HEK293T (cell line): ENCODE data around the gene ERO1B.

ENCODE experiments used
- CTCF ChIA-PET: fragments of 350-600 bp; formaldehyde crosslinking; extraction: SDS; loops from one replicate; lab custom pipeline; 2021; ENCODE audit warnings: antibody characterized with exemption, inconsistent platforms; lab: Yijun Ruan, JAX
- POLR2A ChIA-PET: fragments of 350-600 bp; formaldehyde crosslinking; extraction: SDS; loops from one replicate; lab custom pipeline; 2020; ENCODE audit warnings: antibody characterized with exemption, inconsistent platforms; lab: Yijun Ruan, JAX
- DNase-seq: peaks from one replicate; pipeline ENCODE4 v3.0.0; 2012; ENCODE audit warnings: mixed read lengths; ENCODE audit errors: extremely low spot score
- ARNT ChIP-seq: fragments of 450-650 bp; IDR thresholded peaks from 2 replicates; pipeline ENCODE4 v1.6.1; 2017; ENCODE audit warnings: mild to moderate bottlenecking
- BHLHE40 ChIP-seq: fragments of 450-650 bp; IDR thresholded peaks from 2 replicates; pipeline ENCODE4 v1.6.1; 2016; ENCODE audit warnings: mild to moderate bottlenecking, moderate library complexity, borderline replicate concordance
- CTBP1 ChIP-seq: fragments of 450-650 bp; IDR thresholded peaks from 2 replicates; pipeline ENCODE4 v1.6.1; 2016; ENCODE audit warnings: borderline replicate concordance
- ELF4 ChIP-seq: fragments of 450-650 bp; IDR thresholded peaks from 2 replicates; pipeline ENCODE4 v1.6.1; 2017; ENCODE audit warnings: antibody characterized with exemption
- FOXA1 ChIP-seq: fragments of 450-650 bp; IDR thresholded peaks from 2 replicates; pipeline ENCODE4 v1.6.1; 2016; ENCODE audit warnings: mild to moderate bottlenecking
- FOXK2 ChIP-seq: fragments of 450-650 bp; IDR thresholded peaks from 2 replicates; pipeline ENCODE4 v1.6.1; 2016; ENCODE audit warnings: mild to moderate bottlenecking
- FOXM1 ChIP-seq: fragments of 450-650 bp; IDR thresholded peaks from 2 replicates; pipeline ENCODE4 v1.6.1; 2017; ENCODE audit warnings: mild to moderate bottlenecking, borderline replicate concordance
- HDGF ChIP-seq: fragments of 450-650 bp; IDR thresholded peaks from 2 replicates; pipeline ENCODE4 v1.6.1; 2017; ENCODE audit warnings: antibody characterized with exemption, borderline replicate concordance
- L3MBTL2 ChIP-seq: fragments of 450-650 bp; conservative IDR thresholded peaks from 2 replicates; pipeline ENCODE4 v1.6.1; 2016; ENCODE audit warnings: mild to moderate bottlenecking
- LEF1 ChIP-seq: fragments of 450-650 bp; IDR thresholded peaks from 2 replicates; pipeline ENCODE4 v1.6.1; 2017; ENCODE audit warnings: mild to moderate bottlenecking, borderline replicate concordance
- NFRKB ChIP-seq: fragments of 450-650 bp; IDR thresholded peaks from 2 replicates; pipeline ENCODE4 v1.6.1; 2016; ENCODE audit warnings: mild to moderate bottlenecking, moderate library complexity
- PKNOX1 ChIP-seq: fragments of 450-650 bp; IDR thresholded peaks from 2 replicates; pipeline ENCODE4 v1.6.1; 2016
- SP1 ChIP-seq: fragments of 450-650 bp; IDR thresholded peaks from 2 replicates; pipeline ENCODE4 v1.6.1; 2017
- SUZ12 ChIP-seq: fragments of 450-650 bp; IDR thresholded peaks from 2 replicates; pipeline ENCODE4 v1.6.1; 2016; ENCODE audit warnings: mild to moderate bottlenecking
- TARDBP ChIP-seq: fragments of 450-650 bp; IDR thresholded peaks from 2 replicates; pipeline ENCODE4 v1.6.1; 2016
- ZNF384 ChIP-seq: fragments of 450-650 bp; IDR thresholded peaks from 2 replicates; pipeline ENCODE4 v1.6.1; 2016

The ERO1B gene

GRCh38 chr1:236167578-236167977 is 114.2 kb downstream of the ERO1B start:
- DNase-seq = no peak
- TF ChIP-seq L3MBTL2 = 0 out of 2 replicates have a peak, but pooled peaks have one; percentile 30
- TF ChIP-seq SP1 = no peak
- CTCF ChIA-PET = interaction anchor here (0.9 kb wide), 1 partner anchor 43 kb away, joined by 3 read pairs; no protein-coding TSS in a partner anchor
- POLR2A ChIA-PET = no interaction called here

GRCh38 chr1:236167154-236167553 is 114.6 kb downstream of the ERO1B start:
- DNase-seq = no peak
- TF ChIP-seq TARDBP (no peak), BHLHE40 (no peak), HDGF (no peak), ARNT (no peak), CTBP1 (no peak), SUZ12 (no peak), FOXK2 (no peak), L3MBTL2 (no peak), LEF1 (no peak), FOXM1 (no peak), PKNOX1 (no peak), ELF4 (no peak)
- ChIA-PET CTCF (interaction anchor here (0.9 kb wide), 1 partner anchor 43 kb away, joined by 3 read pairs; no protein-coding TSS in a partner anchor), POLR2A (no interaction called here)

- ChIA-PET CTCF (no interaction called here), POLR2A (no interaction called here)
- TF ChIP-seq CTBP1 (no peak), L3MBTL2 (no peak), TARDBP (no peak), FOXK2 (no peak), BHLHE40 (no peak), NFRKB (no peak), ARNT (no peak), SUZ12 (no peak), PKNOX1 (no peak), FOXA1 (no peak), ZNF384 (no peak), FOXM1 (no peak), HDGF (no peak), ELF4 (no peak), LEF1 (no peak), SP1 (no peak)
- no peak for DNase-seq
Observed at GRCh38 chr1:236166041-236166440, 115.7 kb downstream of the ERO1B start.
